Prostate gland (tissue), 2 donors: ENCODE results near the gene CLSTN1.

Experiments used
- CTCF ChIP-seq, 4 experiments: fragments of 200-600 bp in 2 of 4; fragments of 450-650 bp in 2 of 4; sonication (generic) in 2 of 4; IDR thresholded peaks; 1 replicate in 3 of 4; 2 replicates in 1 of 4; pipeline ENCODE4 v1.5.1; 2016 to 2019; ENCODE audit warnings: antibody characterized with exemption in 4 of 4, mild to moderate bottlenecking in 2 of 4, moderate library complexity in 2 of 4
- POLR2AphosphoS5 ChIP-seq: sonication (generic); formaldehyde crosslinking; IDR thresholded peaks from one replicate; pipeline ENCODE4 v1.6.1; 2017; ENCODE audit warnings: antibody characterized with exemption

- TF ChIP-seq CTCF (IDR thresholded peaks at IDR 0.05) (no peak), POLR2AphosphoS5 (no peak)
Measured at GRCh38 chr1:9753121-9753531, 70.6 kb downstream of the CLSTN1 start.
